SH-SY5Y (cell line): ENCODE results near the gene SUMO4.

Experiments used
- GATA2 ChIP-seq: IDR thresholded peaks from 2 replicates; pipeline ENCODE4 v1.6.1; 2011; ENCODE audit warnings: mild to moderate bottlenecking, low read depth, low read length
- GATA3 ChIP-seq: IDR thresholded peaks from 2 replicates; pipeline ENCODE4 v1.6.1; 2011; ENCODE audit warnings: low read depth, mild to moderate bottlenecking, low read length, moderate library complexity

SUMO4 gene

GRCh38 chr6:149405823-149406765, 6.0 kb downstream of the SUMO4 start:
- TF ChIP-seq GATA2 (no peak), GATA3 (no peak)

GRCh38 chr6:149409617-149410016, 9.6 kb downstream of the SUMO4 start:
- TF ChIP-seq GATA2 (no peak), GATA3 (no peak)

- TF ChIP-seq GATA2 (no peak), GATA3 (no peak)
These were observed 10.5 kb downstream of the SUMO4 start for GRCh38 chr6:149410557-149410956.

- TF ChIP-seq GATA3 (no peak), GATA2 (no peak)
These were observed 13.9 kb downstream of the SUMO4 start for GRCh38 chr6:149414009-149414408.

- TF ChIP-seq GATA2 (no peak), GATA3 (no peak)
These were observed 14.8 kb downstream of the SUMO4 start for GRCh38 chr6:149414821-149415220.

GRCh38 chr6:149419696-149420404, 19.8 kb downstream of the SUMO4 start:
- no peak for TF ChIP-seq GATA3
- no peak for TF ChIP-seq GATA2

GRCh38 chr6:149421132-149421531, 21.1 kb downstream of the SUMO4 start:
- no peak for TF ChIP-seq GATA3
- no peak for TF ChIP-seq GATA2

GRCh38 chr6:149422581-149422980, 22.5 kb downstream of the SUMO4 start:
- TF ChIP-seq GATA2 (no peak), GATA3 (no peak)

- TF ChIP-seq GATA2: no peak
- no peak for TF ChIP-seq GATA3
These were observed 23.9 kb downstream of the SUMO4 start for GRCh38 chr6:149423964-149424440.

- TF ChIP-seq GATA3 (no peak), GATA2 (no peak)
These were observed 25.2 kb downstream of the SUMO4 start for GRCh38 chr6:149425224-149425623.

- no peak for TF ChIP-seq GATA2
- TF ChIP-seq GATA3: no peak
These were observed 25.7 kb downstream of the SUMO4 start for GRCh38 chr6:149425754-149426153.

- no peak for TF ChIP-seq GATA3
- no peak for TF ChIP-seq GATA2
These were observed 28.5 kb downstream of the SUMO4 start for GRCh38 chr6:149428606-149429005.

- TF ChIP-seq GATA3: no peak
- TF ChIP-seq GATA2: no peak
These were observed 29.6 kb downstream of the SUMO4 start for GRCh38 chr6:149429427-149430360.
